ENCODE measurements around the gene IKZF1. TPM values are rescaled to one million over a fixed set of nuclear protein-coding genes. Genes with fewer than 3 reads are reported as not detected.

Gene IKZF1
- total RNA-seq, 1 donor from 2014 or later: 0.86 TPM

DNA sequence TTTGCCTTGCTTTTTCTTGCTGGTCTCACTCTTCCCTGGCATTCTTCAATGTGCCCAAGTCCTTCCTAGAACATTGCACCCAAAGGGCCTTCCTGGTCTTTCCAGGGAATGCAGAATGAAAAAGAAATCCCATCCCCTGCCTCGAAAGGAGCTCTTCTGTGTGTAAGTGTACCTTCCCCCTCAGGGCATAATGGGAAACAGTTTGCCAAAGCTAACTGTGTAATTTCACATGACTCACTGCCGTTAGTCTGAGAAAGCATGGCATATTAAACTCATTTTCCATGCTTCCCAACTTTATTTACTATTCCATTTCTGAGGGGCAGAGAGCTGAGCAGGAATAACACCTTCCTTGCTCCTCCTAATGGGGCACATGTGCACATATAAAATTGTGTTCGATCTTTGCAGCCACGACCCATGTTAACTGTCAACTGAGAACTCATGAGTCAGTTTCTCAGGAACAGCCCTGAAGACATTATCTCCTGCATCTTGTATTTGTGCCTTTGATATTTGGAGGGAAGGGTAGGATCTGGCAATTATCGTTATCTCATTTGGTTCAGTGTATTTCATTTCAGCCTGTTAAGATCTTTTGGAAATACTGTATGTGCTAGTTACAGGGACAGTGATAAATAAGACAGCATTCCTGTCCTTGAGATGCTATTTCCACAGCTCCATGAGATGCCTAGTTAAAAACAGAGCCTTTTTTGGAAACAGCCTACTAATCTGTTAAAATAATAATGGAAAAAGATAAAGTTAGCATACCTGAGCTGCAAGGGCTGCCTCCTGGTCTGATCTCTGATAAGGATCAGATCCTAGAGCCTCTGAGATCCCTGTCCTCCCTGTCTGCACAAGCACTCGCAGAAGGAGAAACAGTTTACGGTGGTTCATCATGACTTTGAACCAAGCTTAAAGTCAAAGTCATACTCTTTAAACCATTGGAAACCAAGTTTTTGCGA is 42.3 kb downstream of the IKZF1 start:
- Mint-ChIP-seq H3K4me1 (ENCODE audit: low read depth, unreplicated experiment) (peaks cover 5% of the 10 kb centered on the region), H3K4me3 (ENCODE audit: unreplicated experiment) (no peak overlapping the region), H3K36me3 (ENCODE audit: low read depth, unreplicated experiment) (no peaks in the 10 kb centered on the region), H3K9me3 (ENCODE audit: unreplicated experiment) (no peaks in the 10 kb centered on the region), H3K27me3 (ENCODE audit: low read depth, unreplicated experiment) (peaks cover 9% of the 10 kb centered on the region), H3K27ac (ENCODE audit: unreplicated experiment) (no peak overlapping the region)
- Histone ChIP-seq H3K27me3 (ENCODE audit: insufficient read depth, low read length) (no peaks in the 10 kb centered on the region), H3K9ac (ENCODE audit: low read length) (no peak overlapping the region), H3K36me3 (ENCODE audit: insufficient read depth, low read length) (no peaks in the 10 kb centered on the region), H3K9me3 (ENCODE audit: insufficient read depth, low read depth, low read length) (no peaks in the 10 kb centered on the region), H3K4me1 (ENCODE audit: insufficient read depth, low read length) (no peaks in the 10 kb centered on the region), H3K4me3 (ENCODE audit: insufficient read depth, low read depth, low read length) (no peak overlapping the region), H2AFZ (ENCODE audit: low read depth, low read length) (no peak overlapping the region), H4K20me1 (ENCODE audit: insufficient read depth, low read length) (no peaks in the 10 kb centered on the region), H3K79me2 (ENCODE audit: insufficient read depth, low read length) (no peaks in the 10 kb centered on the region), H3K4me2 (ENCODE audit: low read length) (no peak overlapping the region), H3K27ac (ENCODE audit: low read depth, low read length) (no peak overlapping the region)
- TF ChIP-seq EZH2 (IDR thresholded peaks at IDR 0.05; ENCODE audit: insufficient read depth, low read length): no peak
- TF ChIP-seq, protein P1, sequence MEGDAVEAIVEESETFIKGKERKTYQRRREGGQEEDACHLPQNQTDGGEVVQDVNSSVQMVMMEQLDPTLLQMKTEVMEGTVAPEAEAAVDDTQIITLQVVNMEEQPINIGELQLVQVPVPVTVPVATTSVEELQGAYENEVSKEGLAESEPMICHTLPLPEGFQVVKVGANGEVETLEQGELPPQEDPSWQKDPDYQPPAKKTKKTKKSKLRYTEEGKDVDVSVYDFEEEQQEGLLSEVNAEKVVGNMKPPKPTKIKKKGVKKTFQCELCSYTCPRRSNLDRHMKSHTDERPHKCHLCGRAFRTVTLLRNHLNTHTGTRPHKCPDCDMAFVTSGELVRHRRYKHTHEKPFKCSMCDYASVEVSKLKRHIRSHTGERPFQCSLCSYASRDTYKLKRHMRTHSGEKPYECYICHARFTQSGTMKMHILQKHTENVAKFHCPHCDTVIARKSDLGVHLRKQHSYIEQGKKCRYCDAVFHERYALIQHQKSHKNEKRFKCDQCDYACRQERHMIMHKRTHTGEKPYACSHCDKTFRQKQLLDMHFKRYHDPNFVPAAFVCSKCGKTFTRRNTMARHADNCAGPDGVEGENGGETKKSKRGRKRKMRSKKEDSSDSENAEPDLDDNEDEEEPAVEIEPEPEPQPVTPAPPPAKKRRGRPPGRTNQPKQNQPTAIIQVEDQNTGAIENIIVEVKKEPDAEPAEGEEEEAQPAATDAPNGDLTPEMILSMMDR (IDR thresholded peaks at IDR 0.05; ENCODE audit: insufficient read depth, low read depth, low read length): no peak
- no peak for FAIRE-seq
- no peak for DNase-seq (ENCODE audit: low read depth)

DNA sequence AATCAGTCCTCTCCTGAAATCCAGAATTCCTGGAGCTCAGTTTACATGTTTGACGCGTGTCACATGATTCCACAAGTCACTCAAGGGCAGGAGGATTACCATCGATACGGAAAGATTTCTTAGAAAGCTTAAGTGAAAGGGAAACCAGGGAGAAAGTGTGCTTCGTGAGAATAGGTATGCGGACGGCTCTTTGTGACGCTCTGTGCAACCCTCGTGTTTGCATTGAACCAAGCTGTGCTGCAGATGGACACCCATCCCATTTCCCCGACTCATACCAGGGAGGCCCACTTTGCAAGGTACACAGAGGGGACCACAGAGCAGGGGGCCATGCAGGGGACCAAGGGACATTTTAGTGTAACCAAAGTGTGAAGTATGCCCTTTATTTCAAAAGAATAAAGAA is 43.2 kb downstream of the IKZF1 start:
- TF ChIP-seq EZH2 (IDR thresholded peaks at IDR 0.05; ENCODE audit: insufficient read depth, low read length): no peak
- TF ChIP-seq, protein P1 (IDR thresholded peaks at IDR 0.05; ENCODE audit: insufficient read depth, low read depth, low read length): no peak
- no peaks in the 10 kb centered on the region for H3K4me1 ChIP-seq (ENCODE audit: insufficient read depth, low read length)
- H3K4me3 Mint-ChIP-seq (ENCODE audit: unreplicated experiment): no peak overlapping the region
- no peaks in the 10 kb centered on the region for H3K36me3 Mint-ChIP-seq (ENCODE audit: low read depth, unreplicated experiment)
- H3K27ac ChIP-seq (ENCODE audit: low read depth, low read length): no peak overlapping the region
- no peak overlapping the region for H3K4me3 ChIP-seq (ENCODE audit: insufficient read depth, low read depth, low read length)
- no peaks in the 10 kb centered on the region for H4K20me1 ChIP-seq (ENCODE audit: insufficient read depth, low read length)
- no peaks in the 10 kb centered on the region for H3K79me2 ChIP-seq (ENCODE audit: insufficient read depth, low read length)
- H3K27ac Mint-ChIP-seq (ENCODE audit: unreplicated experiment): no peak overlapping the region
- no peak overlapping the region for H2AFZ ChIP-seq (ENCODE audit: low read depth, low read length)
- DNase-seq (ENCODE audit: low read depth): no peak
- no peaks in the 10 kb centered on the region for H3K36me3 ChIP-seq (ENCODE audit: insufficient read depth, low read length)
- H3K4me1 Mint-ChIP-seq (ENCODE audit: low read depth, unreplicated experiment): peaks cover 5% of the 10 kb centered on the region
- no peaks in the 10 kb centered on the region for H3K27me3 ChIP-seq (ENCODE audit: insufficient read depth, low read length)
- H3K4me2 ChIP-seq (ENCODE audit: low read length): no peak overlapping the region
- FAIRE-seq: no peak
- no peaks in the 10 kb centered on the region for H3K9me3 ChIP-seq (ENCODE audit: insufficient read depth, low read depth, low read length)
- H3K27me3 Mint-ChIP-seq (ENCODE audit: low read depth, unreplicated experiment): peaks cover 9% of the 10 kb centered on the region
- H3K9me3 Mint-ChIP-seq (ENCODE audit: unreplicated experiment): no peaks in the 10 kb centered on the region
- no peak overlapping the region for H3K9ac ChIP-seq (ENCODE audit: low read length)
